Stimulated activated memory B cell treated with anti-CD40 and anti-IgM and Interleukin-4, amounts not matched to agents 10 μg/mL and 1 μg/mL and 100 μg/mL, for 72 hours (primary cell): Measurements from ENCODE around the gene FGR.
"Not testable (repeated sequence)": the region's sequence is repeated elsewhere in the genome, so short reads cannot be mapped to it uniquely, and the experiment has no call there.

ENCODE experiments used
- ATAC-seq: fragments of 150-1000 bp; cut with Tn5 transposase; 2 replicates; pipeline ENCODE4 v1.10.0; 2021
- H3K27ac Mint-ChIP-seq: one replicate; pipeline ENCODE4 v1.8.0; 2022; ENCODE audit warnings: mild to moderate bottlenecking, mixed read lengths
- H3K27me3 Mint-ChIP-seq: one replicate; pipeline ENCODE4 v1.8.0; 2022; ENCODE audit warnings: mixed read lengths
- H3K36me3 Mint-ChIP-seq: one replicate; pipeline ENCODE4 v1.8.0; 2022; ENCODE audit warnings: mixed read lengths
- H3K4me1 Mint-ChIP-seq: one replicate; pipeline ENCODE4 v1.8.0; 2022; ENCODE audit warnings: mixed read lengths
- H3K4me3 Mint-ChIP-seq: one replicate; pipeline ENCODE4 v1.8.0; 2022; ENCODE audit warnings: mild to moderate bottlenecking, moderate library complexity, mixed read lengths
- H3K9me3 Mint-ChIP-seq: one replicate; pipeline ENCODE4 v1.8.0; 2022; ENCODE audit warnings: mixed read lengths

Gene FGR

DNA sequence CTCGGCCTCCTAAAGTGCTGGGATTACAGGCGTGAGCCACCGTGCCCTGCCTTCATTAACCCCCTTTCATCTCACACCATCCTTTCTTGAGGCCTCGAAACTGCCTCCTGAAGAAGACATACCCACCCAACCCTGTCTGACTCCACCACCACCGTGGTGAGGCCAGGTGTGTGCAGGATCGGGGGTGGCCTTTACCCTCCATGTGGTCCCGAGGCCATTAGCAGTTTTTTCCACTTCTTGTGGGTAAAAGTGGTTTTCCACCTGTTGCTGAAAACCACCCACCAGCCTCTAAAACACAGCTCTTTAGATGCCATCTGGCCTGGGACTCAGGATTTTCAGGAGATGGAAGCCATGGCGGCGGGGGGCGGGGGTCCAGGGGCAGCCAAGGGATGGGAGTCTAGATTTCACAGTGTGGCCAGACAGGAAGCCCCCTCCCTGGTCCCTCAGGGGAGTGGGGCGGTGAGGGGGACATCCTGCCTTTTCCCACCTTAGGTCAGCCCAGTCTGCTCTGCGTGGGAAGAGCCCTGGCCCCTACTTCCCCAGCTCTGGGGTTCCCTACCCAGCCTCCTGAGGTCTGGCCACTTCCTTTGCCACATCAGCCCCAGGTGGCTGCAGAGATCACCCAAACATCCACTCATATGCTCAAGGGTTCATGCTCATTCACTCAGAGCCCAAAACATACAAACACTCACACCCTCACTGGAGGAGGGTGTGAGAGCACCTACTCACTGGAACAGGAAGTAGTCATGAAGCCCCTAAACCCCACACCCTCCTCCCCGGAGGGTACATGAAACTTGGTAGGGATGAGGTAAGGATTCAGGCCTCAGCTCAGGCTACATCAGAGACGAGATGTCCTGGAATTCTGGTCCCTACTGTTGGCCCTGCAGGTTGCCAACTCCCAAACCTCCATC is 2.3 kb downstream of the FGR start:
- Mint-ChIP-seq H3K9me3 (no peaks in the 10 kb centered on the region), H3K36me3 (no peaks in the 10 kb centered on the region), H3K27me3 (no peaks in the 10 kb centered on the region), H3K4me1 (peaks cover 79% of the 10 kb centered on the region), H3K4me3 (peak overlapping the region; percentile 59), H3K27ac (peak overlapping the region; percentile 88)
- peak; percentile 73 for ATAC-seq

DNA sequence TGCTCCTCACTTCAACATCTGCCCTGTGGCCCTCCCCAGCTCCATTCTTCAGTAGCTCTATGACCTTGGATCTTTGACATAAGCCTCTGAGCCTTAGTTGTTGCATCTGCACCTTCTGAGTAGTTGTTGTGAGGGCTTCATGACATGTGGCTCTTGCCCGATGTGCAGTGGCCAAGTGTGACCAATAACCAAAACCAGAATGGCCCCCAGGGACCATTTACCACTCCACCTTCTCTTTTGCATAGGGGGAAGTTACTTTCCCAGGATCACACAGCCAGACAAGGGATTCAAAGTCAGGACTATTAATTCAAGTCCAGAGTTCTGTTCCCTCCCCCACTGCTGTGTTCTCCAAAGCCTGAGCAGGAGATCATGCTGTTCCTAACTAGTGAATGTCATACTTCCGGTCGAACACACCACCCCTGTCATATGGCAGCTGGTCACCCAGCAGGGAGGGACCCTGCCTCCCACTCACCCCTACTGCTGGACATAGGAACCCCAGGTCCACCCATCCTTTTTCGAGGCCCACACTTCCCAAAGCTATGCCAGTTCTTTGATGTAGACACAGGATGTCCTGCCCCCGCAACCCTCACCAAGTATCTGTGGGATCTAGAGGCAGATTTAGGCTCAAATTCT is 4.0 kb downstream of the FGR start:
- H3K4me3 Mint-ChIP-seq = peak overlapping the region; percentile 30
- no peaks in the 10 kb centered on the region for H3K27me3 Mint-ChIP-seq
- ATAC-seq = peak; percentile 49
- H3K36me3 Mint-ChIP-seq = no peaks in the 10 kb centered on the region
- H3K27ac Mint-ChIP-seq = peak overlapping the region; percentile 88
- no peaks in the 10 kb centered on the region for H3K9me3 Mint-ChIP-seq
- peaks cover 78% of the 10 kb centered on the region for H3K4me1 Mint-ChIP-seq

DNA sequence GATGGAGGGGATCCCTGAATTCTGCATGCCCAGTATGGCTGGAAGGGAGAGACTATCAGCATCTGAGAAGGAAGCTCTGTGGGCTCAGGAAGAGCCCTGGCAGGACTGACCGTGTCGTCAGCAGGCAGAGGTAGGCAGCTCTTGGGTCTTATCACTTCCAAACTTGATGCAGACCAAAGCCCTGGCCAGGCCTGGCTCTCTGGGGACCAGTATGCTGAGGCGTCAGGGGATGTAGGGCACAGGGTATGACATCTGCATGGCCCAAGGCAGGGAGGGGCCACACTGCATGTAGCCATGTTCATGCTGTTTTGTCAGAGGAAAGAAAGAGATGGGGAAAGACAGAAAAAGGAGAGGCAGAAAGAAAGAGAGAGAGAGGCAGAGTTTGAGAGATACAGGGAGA is 6.3 kb downstream of the FGR start:
- Mint-ChIP-seq H3K4me1 (peaks cover 67% of the 10 kb centered on the region), H3K9me3 (no peaks in the 10 kb centered on the region), H3K4me3 (peak overlapping the region; percentile 8), H3K27me3 (no peaks in the 10 kb centered on the region), H3K27ac (peak overlapping the region; percentile 69), H3K36me3 (no peaks in the 10 kb centered on the region)
- no peak for ATAC-seq

DNA sequence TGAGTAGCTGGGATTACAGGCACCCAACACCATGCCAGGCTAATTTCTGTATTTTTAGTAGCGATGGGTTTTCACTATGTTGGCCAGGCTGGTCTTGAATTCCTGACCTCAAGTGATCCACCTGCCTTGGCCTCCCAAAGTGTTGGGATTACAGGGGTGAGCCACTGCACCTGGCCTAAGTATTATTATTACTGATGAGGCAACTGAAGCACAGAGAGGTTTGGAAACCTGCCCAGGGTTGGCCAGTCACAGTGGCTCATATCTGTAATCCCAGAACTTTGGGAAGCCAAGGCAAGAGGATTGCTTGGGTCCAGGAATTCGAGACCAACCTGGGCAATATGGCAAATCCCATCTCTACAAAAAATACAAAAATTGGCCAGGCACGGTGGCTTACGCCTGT is 7.3 kb downstream of the FGR start:
- not testable (repeated sequence) for H3K36me3 Mint-ChIP-seq, H3K27ac Mint-ChIP-seq

DNA sequence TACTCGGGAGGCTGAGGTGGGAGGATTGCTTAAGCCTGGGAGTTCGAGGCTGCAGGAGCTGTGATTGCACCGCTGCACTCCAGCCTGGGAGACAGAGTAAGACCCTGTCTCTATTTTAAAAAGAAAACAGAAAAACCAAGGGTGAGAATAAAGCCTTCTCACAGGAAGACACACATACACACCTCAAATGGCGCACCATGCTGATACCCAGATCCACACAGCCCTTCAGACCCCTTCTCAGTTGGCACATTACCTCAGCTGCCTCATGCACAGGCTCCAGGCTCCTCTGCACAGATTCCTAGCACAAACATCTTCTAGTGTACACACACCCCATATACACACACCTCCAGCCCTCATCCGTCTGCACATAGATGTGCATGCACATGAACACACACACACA is 7.9 kb downstream of the FGR start:
- Mint-ChIP-seq H3K36me3 (no peaks in the 10 kb centered on the region), H3K4me3 (no peak overlapping the region), H3K9me3 (no peaks in the 10 kb centered on the region), H3K4me1 (peaks cover 59% of the 10 kb centered on the region), H3K27me3 (no peaks in the 10 kb centered on the region), H3K27ac (no peak overlapping the region)
- ATAC-seq = no peak

More for the DNA sequence above, 7.3 kb downstream of the FGR start:
- H3K4me3 Mint-ChIP-seq, ATAC-seq, H3K27me3 Mint-ChIP-seq, H3K9me3 Mint-ChIP-seq: not testable (repeated sequence)
- peaks cover 65% of the 10 kb centered on the region for H3K4me1 Mint-ChIP-seq

DNA sequence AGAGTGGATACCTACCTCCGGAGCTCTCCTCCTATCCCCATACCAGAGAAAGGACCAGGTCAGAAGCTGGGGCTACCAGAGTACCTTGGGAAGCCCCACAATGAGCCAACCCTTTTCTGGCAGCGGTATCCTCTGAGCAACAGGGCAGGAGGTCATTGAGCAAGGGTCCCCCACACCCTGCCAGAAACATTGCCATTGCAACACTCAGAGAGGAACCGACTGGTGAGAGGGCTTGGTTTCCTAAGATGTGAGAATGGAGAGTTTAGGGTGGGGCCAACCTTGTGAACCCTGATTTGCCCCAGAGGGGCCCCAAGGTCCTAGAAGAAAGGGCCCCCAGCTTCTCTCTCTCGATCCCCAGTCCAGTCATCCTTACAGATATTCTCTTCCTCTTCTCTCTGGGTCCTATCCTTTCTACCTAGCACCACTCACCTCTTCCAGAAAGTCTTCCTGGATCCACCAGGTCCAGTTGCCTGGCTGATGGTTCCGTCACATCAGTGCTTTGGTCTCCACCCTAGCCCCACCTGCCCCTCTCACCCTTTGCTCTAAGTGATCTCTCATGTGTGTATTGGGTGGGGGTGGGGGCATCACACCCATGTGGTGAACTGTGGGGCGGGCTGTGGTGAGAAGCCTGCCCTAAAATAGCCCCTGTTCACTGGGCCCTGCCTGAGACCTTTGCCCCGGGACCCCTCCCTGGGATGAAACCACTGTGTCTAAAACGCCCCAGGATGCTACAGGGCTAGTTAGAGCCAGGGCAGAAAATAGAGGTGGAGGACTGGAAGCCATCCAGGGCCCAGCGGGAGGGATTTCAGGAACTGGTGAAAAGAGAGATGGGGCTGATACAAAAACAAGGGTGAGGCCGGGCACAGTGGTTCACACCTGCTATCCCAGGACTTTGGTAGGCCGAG is 8.7 kb downstream of the FGR start:
- H3K27me3 Mint-ChIP-seq = no peaks in the 10 kb centered on the region
- H3K27ac Mint-ChIP-seq = no peak overlapping the region
- no peaks in the 10 kb centered on the region for H3K36me3 Mint-ChIP-seq
- H3K4me1 Mint-ChIP-seq = peaks cover 51% of the 10 kb centered on the region
- peak overlapping the region; percentile 67 for H3K4me3 Mint-ChIP-seq
- H3K9me3 Mint-ChIP-seq = no peaks in the 10 kb centered on the region
- ATAC-seq = peak; percentile 11

DNA sequence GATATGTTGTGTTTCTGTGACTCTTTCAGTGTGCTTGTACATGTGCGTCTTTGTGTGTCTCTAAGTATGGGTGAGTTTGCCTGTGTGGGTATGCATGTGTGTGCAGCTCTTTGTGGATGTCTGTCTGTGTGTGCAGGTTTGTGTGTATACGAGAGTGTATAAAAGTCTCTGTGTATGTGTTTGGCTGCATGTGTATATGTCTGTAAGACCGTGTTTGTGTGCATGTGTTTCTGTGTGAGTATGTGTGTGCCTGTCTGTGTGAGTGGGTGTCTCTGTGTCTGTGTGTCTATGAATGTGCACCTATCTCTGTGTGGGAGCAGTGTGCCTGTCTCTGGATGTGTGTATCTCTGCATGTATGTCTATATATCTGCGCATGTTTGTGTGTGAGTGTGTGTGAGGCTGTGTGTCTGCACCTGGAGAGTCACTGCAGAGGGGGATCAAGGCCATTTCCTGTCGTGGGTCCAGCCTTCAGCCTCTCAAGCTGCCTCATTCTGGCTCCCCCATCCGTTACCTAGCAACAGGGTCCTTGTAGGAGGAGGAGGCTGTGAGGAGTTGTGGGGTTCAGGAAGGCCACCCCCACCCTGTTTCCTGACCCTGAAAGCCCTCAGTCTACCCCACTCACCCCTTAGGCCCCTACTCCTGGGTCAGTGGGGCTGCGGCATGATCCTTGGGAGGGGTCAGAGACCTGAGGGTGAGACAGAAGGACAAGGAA is 10.4 kb downstream of the FGR start:
- H3K9me3 Mint-ChIP-seq = no peaks in the 10 kb centered on the region
- no peak overlapping the region for H3K27ac Mint-ChIP-seq
- H3K4me1 Mint-ChIP-seq = peaks cover 38% of the 10 kb centered on the region
- no peak overlapping the region for H3K4me3 Mint-ChIP-seq
- no peaks in the 10 kb centered on the region for H3K36me3 Mint-ChIP-seq
- ATAC-seq = no peak
- no peaks in the 10 kb centered on the region for H3K27me3 Mint-ChIP-seq

DNA sequence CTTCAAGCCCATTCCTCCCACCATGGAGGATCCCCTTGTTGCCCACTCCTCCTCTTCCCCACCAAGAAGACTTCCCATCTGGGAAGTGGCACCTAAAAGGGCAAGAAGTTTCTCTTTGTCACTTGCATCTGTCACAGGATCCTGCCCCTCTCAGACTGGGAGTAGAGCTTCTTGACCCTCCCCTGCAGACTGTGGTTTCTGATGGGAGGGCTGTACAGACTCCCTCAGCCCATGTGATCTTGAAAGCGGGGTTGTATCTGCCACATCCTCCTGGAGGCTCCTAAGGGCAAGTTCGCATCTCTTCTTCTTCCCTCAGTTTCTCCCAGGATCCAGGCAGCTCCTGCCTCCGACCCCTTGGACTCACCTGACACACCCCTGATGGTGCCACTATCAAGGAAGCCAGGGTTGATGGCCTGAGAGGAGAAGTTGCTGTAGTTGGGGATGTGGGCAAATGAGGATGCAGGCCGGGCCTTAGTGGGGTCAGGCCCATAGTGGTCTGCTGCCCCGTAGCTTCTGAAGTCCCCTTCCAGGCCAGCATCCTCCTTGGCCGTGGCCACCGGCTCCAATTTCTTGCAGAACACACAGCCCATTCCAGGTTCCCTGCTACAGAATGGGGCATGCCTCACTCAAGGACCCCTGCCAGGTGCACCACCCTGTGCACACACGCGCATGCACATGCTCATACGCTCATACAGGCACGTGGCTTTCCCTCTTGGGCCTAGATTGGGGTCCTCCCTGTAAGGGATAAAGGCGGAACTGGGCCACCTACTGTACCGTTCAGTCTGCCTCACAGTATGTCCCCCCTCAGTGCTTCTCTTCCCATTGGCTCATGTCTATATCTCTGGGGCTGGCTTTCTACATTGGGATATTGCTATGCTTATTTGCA is 11.4 kb downstream of the FGR start:
- H3K9me3 Mint-ChIP-seq = no peaks in the 10 kb centered on the region
- no peak for ATAC-seq
- no peak overlapping the region for H3K4me3 Mint-ChIP-seq
- H3K4me1 Mint-ChIP-seq = peaks cover 33% of the 10 kb centered on the region
- peak overlapping the region; percentile 65 for H3K27ac Mint-ChIP-seq
- no peaks in the 10 kb centered on the region for H3K36me3 Mint-ChIP-seq
- H3K27me3 Mint-ChIP-seq = no peaks in the 10 kb centered on the region

DNA sequence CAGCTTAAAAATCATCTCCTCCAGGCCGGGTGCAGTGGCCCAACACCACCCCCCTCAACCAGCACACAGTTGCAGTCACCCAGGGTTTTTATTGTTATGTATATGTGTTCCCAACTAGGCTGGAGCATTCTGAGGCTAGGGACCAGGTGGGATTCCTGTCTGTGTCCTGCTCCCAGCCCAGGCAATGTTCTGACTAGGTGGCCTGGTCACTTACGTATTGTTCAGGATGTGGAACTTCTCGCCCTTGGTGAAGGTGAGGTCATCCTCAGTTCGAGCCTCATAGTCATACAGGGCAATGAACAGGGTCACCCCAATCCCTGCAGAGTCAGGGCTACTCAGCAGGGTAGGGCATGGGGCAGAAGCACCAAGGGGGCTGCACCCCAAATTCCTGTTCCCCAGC is 12.2 kb downstream of the FGR start:
- Mint-ChIP-seq H3K27ac (peak overlapping the region; percentile 65), H3K36me3 (no peaks in the 10 kb centered on the region), H3K27me3 (no peaks in the 10 kb centered on the region), H3K9me3 (no peaks in the 10 kb centered on the region), H3K4me3 (no peak overlapping the region), H3K4me1 (peaks cover 39% of the 10 kb centered on the region)
- ATAC-seq = no peak

DNA sequence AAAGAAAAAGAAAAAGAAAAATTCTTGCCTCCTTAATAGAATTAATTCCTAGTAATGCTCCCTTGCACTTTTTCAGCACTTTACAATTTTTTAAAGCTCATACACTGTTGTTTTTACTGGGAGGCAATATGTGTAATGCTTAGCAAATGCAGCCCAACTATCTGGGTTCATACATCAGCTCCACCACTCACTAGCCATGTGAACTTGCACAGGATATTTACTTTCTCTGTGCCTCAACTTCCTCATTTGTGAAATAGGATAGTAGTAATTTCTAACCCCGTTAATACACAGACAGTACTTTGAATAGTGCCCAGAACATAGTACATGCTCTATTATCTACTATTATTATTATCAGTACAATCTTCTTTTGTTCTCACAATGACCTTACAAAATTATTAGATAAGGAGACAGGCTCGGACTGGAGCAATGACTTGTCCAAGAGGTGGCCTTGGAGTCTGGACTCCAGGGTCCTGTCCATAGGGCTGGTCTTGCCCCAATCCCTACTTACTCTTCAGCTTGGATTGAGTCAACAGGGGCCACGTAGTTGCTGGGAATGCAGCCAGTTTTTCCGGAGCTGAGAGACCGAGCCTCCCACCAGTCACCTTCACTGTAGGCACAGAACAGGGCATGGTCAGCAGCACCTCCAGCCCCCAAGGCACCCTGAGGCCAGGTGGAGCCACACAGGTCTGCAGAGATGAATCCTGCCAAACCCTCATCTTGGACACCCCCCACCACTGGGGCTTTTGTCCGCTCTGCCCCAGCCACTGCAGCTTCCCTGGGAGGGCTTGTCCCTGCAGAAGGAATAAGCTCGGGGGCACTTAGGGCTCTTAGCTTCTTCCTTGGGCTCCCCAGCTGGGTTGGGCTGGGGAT is 13.7 kb downstream of the FGR start:
- ATAC-seq = no peak
- no peak overlapping the region for H3K27ac Mint-ChIP-seq
- no peak overlapping the region for H3K4me3 Mint-ChIP-seq
- H3K9me3 Mint-ChIP-seq = no peaks in the 10 kb centered on the region
- peaks cover 35% of the 10 kb centered on the region for H3K4me1 Mint-ChIP-seq
- H3K36me3 Mint-ChIP-seq = no peaks in the 10 kb centered on the region
- H3K27me3 Mint-ChIP-seq = no peaks in the 10 kb centered on the region

DNA sequence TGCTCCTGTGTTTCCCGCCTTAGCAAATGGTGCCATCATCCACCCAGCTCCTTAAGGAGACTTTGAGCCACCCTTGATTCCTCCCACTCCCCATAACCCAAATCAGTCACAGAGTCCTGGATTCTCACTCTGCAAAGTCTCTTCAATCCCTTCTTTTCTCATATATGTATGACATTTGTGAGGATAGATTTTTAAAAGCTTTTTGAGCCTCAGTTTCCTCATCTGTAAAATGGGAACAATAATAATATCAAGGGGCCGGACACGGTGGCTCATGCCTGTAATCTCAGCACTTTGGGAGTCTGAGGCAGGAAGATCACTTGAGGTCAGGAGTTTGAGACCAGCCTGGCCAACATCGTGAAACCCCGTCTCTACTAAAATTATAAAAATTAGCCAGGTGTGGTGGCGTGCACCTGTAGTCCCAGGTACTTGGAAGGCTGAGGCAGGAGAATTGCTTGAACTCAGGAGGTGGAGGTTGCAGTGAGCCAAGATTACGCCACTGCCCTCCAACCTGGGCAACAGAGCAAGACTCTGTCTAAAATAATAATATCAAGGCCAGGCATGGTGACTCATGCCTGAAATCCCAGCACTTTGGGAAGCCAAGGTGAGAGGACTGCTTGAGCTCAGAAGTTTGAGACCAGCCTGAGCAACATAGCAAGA is 15.1 kb downstream of the FGR start:
- not testable (repeated sequence) for ATAC-seq, H3K27me3 Mint-ChIP-seq, H3K4me3 Mint-ChIP-seq, H3K9me3 Mint-ChIP-seq, H3K36me3 Mint-ChIP-seq
- Mint-ChIP-seq H3K27ac (peak overlapping the region; percentile 38), H3K4me1 (peaks cover 29% of the 10 kb centered on the region)

DNA sequence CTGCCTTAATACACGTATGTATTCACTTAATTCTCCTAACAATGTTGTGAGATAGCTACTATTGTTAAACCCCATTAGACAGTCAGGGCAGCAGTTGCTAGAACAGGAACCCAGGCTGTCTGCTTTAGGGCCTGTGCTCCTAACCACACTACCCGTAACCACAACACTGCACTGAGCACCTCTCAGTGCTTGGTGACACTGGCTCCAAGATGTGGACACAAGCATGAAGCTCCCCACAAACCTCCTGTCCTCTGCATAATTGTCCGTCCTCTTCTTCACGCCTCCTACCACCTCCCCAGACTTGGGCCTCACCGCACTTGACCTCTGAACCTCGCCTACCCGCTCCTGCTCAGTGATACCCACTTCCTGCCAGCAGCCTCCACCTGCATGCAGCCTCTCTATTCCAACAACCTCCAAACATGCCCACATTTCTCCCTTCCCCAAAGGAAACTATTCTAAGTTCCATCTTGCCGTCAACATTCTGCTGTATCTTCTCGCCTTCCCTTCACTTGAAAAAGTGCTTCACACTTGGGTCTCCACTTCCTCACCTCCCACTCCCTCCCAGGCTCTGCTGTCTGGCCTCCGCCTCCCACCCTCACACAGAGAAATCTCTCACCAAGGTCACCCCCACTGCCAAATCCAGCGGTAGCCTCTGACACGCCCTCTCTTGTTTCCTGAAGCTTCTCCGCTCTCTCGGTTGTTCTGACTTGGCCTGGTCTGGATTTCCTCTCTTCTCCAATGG is 16.5 kb downstream of the FGR start:
- Mint-ChIP-seq H3K9me3 (no peaks in the 10 kb centered on the region), H3K27me3 (no peaks in the 10 kb centered on the region), H3K4me1 (peaks cover 29% of the 10 kb centered on the region), H3K36me3 (no peaks in the 10 kb centered on the region), H3K4me3 (no peak overlapping the region), H3K27ac (peak overlapping the region; percentile 38)
- ATAC-seq = peak; percentile 82
